Measurements from ENCODE around the gene ABCA9.

DNA sequence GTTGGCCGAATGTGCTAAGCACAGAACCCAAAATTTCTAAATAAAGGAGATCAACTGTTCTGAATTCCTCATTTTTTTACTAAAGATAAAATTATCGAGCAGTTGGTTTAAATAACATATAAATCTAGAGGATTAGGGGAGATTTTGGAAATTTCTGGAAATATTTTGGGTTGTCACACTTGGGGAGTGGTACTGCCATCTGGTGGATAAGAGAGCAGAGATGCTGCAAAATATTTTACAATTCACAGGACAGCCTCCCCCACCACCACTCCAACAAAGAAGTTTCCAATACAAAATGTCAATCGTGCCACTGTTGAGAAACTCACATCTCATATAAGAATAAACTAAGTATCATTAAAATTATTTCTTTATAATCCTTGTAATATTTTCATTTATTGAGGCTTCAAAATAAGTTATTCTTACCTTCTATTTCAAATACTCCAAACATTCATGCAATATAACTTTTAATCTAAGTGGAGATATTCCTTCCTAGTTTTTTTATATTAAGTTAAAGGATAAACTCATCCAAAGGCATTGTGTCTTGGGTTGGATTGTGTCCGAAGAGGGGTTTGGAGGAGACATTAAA lies 88.5 kb downstream of the ABCA9 start:
- TF ChIP-seq, protein P1, sequence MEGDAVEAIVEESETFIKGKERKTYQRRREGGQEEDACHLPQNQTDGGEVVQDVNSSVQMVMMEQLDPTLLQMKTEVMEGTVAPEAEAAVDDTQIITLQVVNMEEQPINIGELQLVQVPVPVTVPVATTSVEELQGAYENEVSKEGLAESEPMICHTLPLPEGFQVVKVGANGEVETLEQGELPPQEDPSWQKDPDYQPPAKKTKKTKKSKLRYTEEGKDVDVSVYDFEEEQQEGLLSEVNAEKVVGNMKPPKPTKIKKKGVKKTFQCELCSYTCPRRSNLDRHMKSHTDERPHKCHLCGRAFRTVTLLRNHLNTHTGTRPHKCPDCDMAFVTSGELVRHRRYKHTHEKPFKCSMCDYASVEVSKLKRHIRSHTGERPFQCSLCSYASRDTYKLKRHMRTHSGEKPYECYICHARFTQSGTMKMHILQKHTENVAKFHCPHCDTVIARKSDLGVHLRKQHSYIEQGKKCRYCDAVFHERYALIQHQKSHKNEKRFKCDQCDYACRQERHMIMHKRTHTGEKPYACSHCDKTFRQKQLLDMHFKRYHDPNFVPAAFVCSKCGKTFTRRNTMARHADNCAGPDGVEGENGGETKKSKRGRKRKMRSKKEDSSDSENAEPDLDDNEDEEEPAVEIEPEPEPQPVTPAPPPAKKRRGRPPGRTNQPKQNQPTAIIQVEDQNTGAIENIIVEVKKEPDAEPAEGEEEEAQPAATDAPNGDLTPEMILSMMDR (IDR thresholded peaks at IDR 0.05) = peak; percentile 21 to 51 (median 45)
- no peak for TF ChIP-seq POLR2A (IDR thresholded peaks at IDR 0.05)

All from body of pancreas (tissue), 4 donors.